HepG2 (cell line): ENCODE measurements around the gene ZNF488. TPM values are rescaled to one million over a fixed set of nuclear protein-coding genes. Genes with fewer than 3 reads are reported as not detected.

ENCODE experiments used
- ATAC-seq: fragments of 200-7000 bp; cut with Tn5 transposase; 3 replicates; pipeline ENCODE4 v1.9.1; 2020; ENCODE audit warnings: mild to moderate bottlenecking, moderate library complexity
- BruUV-seq: library from RNA; stranded (reverse); fragments of 400-500 nt; replicated peaks from 2 replicates; lab custom pipeline; 2021; lab: Mats Ljungman, UMichigan
- CTCF ChIA-PET: fragments of 300-600 bp; formaldehyde crosslinking; extraction: SDS; loops from one replicate; lab custom pipeline; 2021; ENCODE audit warnings: low total read pairs, inconsistent platforms, low intra/inter-chr PET ratio; lab: Yijun Ruan, JAX
- POLR2A ChIA-PET: fragments of 350-600 bp; sonication (Branson Sonifier 250); formaldehyde crosslinking; loops from one replicate; lab custom pipeline; 2020; ENCODE audit warnings: antibody characterized with exemption, inconsistent platforms; lab: Yijun Ruan, JAX
- DNase-seq: peaks from one replicate; pipeline ENCODE4 v3.0.0-alpha.2; 2015; ENCODE audit warnings: low spot score
- FAIRE-seq: peaks from 3 replicates; lab custom pipeline; 2011; peaks lifted over from hg19 to GRCh38; lab: Jason Lieb, UNC
- H2AFZ ChIP-seq: one replicate; pipeline ENCODE4 v1.6.1; 2011; ENCODE audit warnings: low read length, inconsistent platforms
- H3K27ac ChIP-seq: fragments of 300-600 bp; 3 replicates; pipeline ENCODE4 v1.8.0; 2011; ENCODE audit warnings: mixed run types, mild to moderate bottlenecking, mixed read lengths, low read length, inconsistent platforms; ENCODE audit not compliant: insufficient read depth; ENCODE audit errors: extremely low read length
- H3K27me3 ChIP-seq, 2 experiments: fragments of 200-600 bp in 1 of 2; 2 replicates in 1 of 2; 3 replicates in 1 of 2; pipeline versions ENCODE4 v1.6.0 to v1.8.0; 2011; ENCODE audit warnings: low read length in 2 of 2, mild to moderate bottlenecking in 2 of 2, moderate library complexity in 2 of 2, inconsistent platforms in 1 of 2; ENCODE audit not compliant: insufficient read depth in 2 of 2, control insufficient read depth in 1 of 2
- H3K36me3 ChIP-seq, 2 experiments: fragments of 200-600 bp in 1 of 2; replicated peaks in 1 of 2; 2 replicates in 1 of 2; 3 replicates in 1 of 2; pipeline versions ENCODE4 v1.5.1 to v1.8.0; 2011; ENCODE audit warnings: low read length in 2 of 2, inconsistent platforms in 1 of 2; ENCODE audit not compliant: insufficient read depth in 2 of 2, control insufficient read depth in 1 of 2
- H3K4me1 ChIP-seq: 2 replicates; pipeline ENCODE4 v1.5.1; 2012; ENCODE audit warnings: low read length, inconsistent platforms; ENCODE audit not compliant: insufficient read depth
- H3K4me2 ChIP-seq: 2 replicates; pipeline ENCODE4 v1.6.0; 2011; ENCODE audit warnings: low read depth, low read length, inconsistent platforms
- H3K4me3 ChIP-seq, 3 experiments: fragments of 200-600 bp in 1 of 3; sonication (generic), shearing (Covaris generic) in 1 of 3; replicated peaks in 1 of 3; 2 replicates each; pipeline ENCODE4 v1.5.1; 2011 to 2016; ENCODE audit warnings: low read length in 3 of 3, inconsistent platforms in 2 of 3, low read depth in 2 of 3, mild to moderate bottlenecking in 2 of 3, control low read depth in 1 of 3, mixed read lengths in 1 of 3; ENCODE audit not compliant: insufficient read depth in 1 of 3
- H3K79me2 ChIP-seq: one replicate; pipeline ENCODE4 v1.6.1; 2011; ENCODE audit warnings: low read length, inconsistent platforms; ENCODE audit not compliant: insufficient read depth
- H3K9ac ChIP-seq: 2 replicates; pipeline ENCODE4 v1.6.0; 2011; ENCODE audit warnings: mild to moderate bottlenecking, low read depth, low read length, inconsistent platforms; ENCODE audit not compliant: insufficient read depth
- H3K9me3 ChIP-seq: 2 replicates; pipeline ENCODE4 v1.5.1; 2012; ENCODE audit warnings: mild to moderate bottlenecking, low read length
- H4K20me1 ChIP-seq: 2 replicates; pipeline ENCODE4 v1.6.0; 2011; ENCODE audit warnings: inconsistent platforms, mild to moderate bottlenecking, low read length, moderate library complexity; ENCODE audit not compliant: insufficient read depth
- BRD4 ChIP-seq: sonication (generic); formaldehyde crosslinking; IDR thresholded peaks from 2 replicates; pipeline ENCODE4 v1.4.0; 2020; ENCODE audit warnings: missing genetic modification reagents
- DMAP1 ChIP-seq: IDR thresholded peaks from 2 replicates; pipeline ENCODE4 v1.6.1; 2016
- FOSL2 ChIP-seq: sonication (generic); formaldehyde crosslinking; IDR thresholded peaks from 2 replicates; pipeline ENCODE4 v1.4.0; 2020; ENCODE audit warnings: missing genetic modification reagents
- MBD4 ChIP-seq: IDR thresholded peaks from 2 replicates; pipeline ENCODE4 v1.6.1; 2012; ENCODE audit warnings: low read length, inconsistent platforms, borderline replicate concordance
- NFE2L1 ChIP-seq: sonication (generic); formaldehyde crosslinking; IDR thresholded peaks from 2 replicates; pipeline ENCODE4 v1.4.0; 2020; ENCODE audit warnings: missing genetic modification reagents, mild to moderate bottlenecking, borderline replicate concordance
- NFIC ChIP-seq: IDR thresholded peaks from 2 replicates; pipeline ENCODE4 v1.6.1; 2012; ENCODE audit warnings: mild to moderate bottlenecking, low read length, inconsistent platforms
- SMAD9 ChIP-seq: sonication (generic); formaldehyde crosslinking; IDR thresholded peaks from 2 replicates; pipeline ENCODE4 v1.5.1; 2020; ENCODE audit warnings: mild to moderate bottlenecking, missing genetic modification reagents
- ZNF143 ChIP-seq: sonication (generic); formaldehyde crosslinking; IDR thresholded peaks from 2 replicates; pipeline ENCODE4 v1.4.0; 2020; ENCODE audit warnings: missing genetic modification reagents
- ZNF337 ChIP-seq: sonication (generic); formaldehyde crosslinking; IDR thresholded peaks from 2 replicates; pipeline ENCODE4 v1.5.1; 2020; ENCODE audit warnings: missing genetic modification reagents, low read depth, mild to moderate bottlenecking, borderline replicate concordance
- ZNF382 ChIP-seq: sonication (generic); formaldehyde crosslinking; IDR thresholded peaks from 2 replicates; pipeline ENCODE4 v1.5.0; 2020; ENCODE audit warnings: missing genetic modification reagents, mild to moderate bottlenecking, borderline replicate concordance
- ZNF550 ChIP-seq: sonication (generic); formaldehyde crosslinking; IDR thresholded peaks from 2 replicates; pipeline ENCODE4 v1.4.0; 2020; ENCODE audit warnings: mild to moderate bottlenecking, missing genetic modification reagents, borderline replicate concordance
- ZNF678 ChIP-seq: sonication (generic); formaldehyde crosslinking; IDR thresholded peaks from 2 replicates; pipeline ENCODE4 v1.4.0; 2020; ENCODE audit warnings: mild to moderate bottlenecking, missing genetic modification reagents
- ZNF7 ChIP-seq: IDR thresholded peaks from 2 replicates; pipeline ENCODE4 v1.6.1; 2016; ENCODE audit warnings: missing biosample characterization, missing genetic modification reagents
- WGBS: methylation state at CpG from one replicate; pipeline ENCODE4 v1.1.6; 2017; ENCODE audit warnings: low lambda C conversion rate; 5-methylcytosine and 5-hydroxymethylcytosine counted together
- in situ Hi-C: cut with HindIII; loops from 2 replicates; pipeline ENCODE4 v1.10.0; 2017; ENCODE audit warnings: low pct_unique_long_range_greater_than_20kb; ENCODE audit not compliant: extremely low pct_ligation_motif_present
- intact Hi-C: fragments of 100-400 bp; cut with micrococcal nuclease; formaldehyde crosslinking; loops from one replicate; pipeline ENCODE4 v1.10.0; 2022; ENCODE audit not compliant: unreplicated experiment
- polyA plus RNA-seq, 8 experiments: library from polyadenylated mRNA; depleted of rRNA in 3 of 8; stranded (reverse) in 7 of 8; unstranded in 1 of 8; fragments of >200 nt; fragmentation: Illumina TruSeq in 4 of 8; extraction: Trizol in 4 of 8; gene quantifications; 2 replicates each; pipeline versions ENCODE4 v1.2.1 to v1.2.3, GENCODE V29; 2011 to 2016; ENCODE audit warnings: low read depth in 4 of 8, missing spikeins in 1 of 8, mixed read lengths in 1 of 8; ENCODE audit not compliant: insufficient read depth in 1 of 8
- total RNA-seq, 5 experiments: library from RNA; depleted of rRNA; stranded (reverse); fragments of >200 nt; fragmentation: Illumina TruSeq; extraction: Trizol; gene quantifications; 2 replicates each; pipeline ENCODE4 v1.2.3, GENCODE V29; 2016; ENCODE audit warnings: low read depth in 1 of 5
- TF ChIP-seq, protein P1 (sequence below): sonication (generic); formaldehyde crosslinking; IDR thresholded peaks from 2 replicates; pipeline ENCODE4 v1.8.0; 2022; ENCODE audit warnings: missing genetic modification reagents, mild to moderate bottlenecking, borderline replicate concordance
- TF ChIP-seq, protein P2 (sequence below): IDR thresholded peaks from 2 replicates; pipeline ENCODE4 v1.6.1; 2016; ENCODE audit warnings: mild to moderate bottlenecking, missing biosample characterization, missing genetic modification reagents
- TF ChIP-seq, protein P3 (sequence below): IDR thresholded peaks from 2 replicates; pipeline ENCODE4 v1.6.1; 2016; ENCODE audit warnings: missing compliant biosample characterization, missing genetic modification reagents, borderline replicate concordance
- TF ChIP-seq, protein P4 (sequence below): sonication (generic); formaldehyde crosslinking; IDR thresholded peaks from 2 replicates; pipeline ENCODE4 v1.5.0; 2020; ENCODE audit warnings: missing genetic modification reagents

ZNF488 gene
- total and polyA plus RNA-seq, 2 of the 13 experiments (the other 11 are each of a cell fraction or from before 2014, with no cell fraction given), result 0.13 to 0.15 TPM

DNA sequence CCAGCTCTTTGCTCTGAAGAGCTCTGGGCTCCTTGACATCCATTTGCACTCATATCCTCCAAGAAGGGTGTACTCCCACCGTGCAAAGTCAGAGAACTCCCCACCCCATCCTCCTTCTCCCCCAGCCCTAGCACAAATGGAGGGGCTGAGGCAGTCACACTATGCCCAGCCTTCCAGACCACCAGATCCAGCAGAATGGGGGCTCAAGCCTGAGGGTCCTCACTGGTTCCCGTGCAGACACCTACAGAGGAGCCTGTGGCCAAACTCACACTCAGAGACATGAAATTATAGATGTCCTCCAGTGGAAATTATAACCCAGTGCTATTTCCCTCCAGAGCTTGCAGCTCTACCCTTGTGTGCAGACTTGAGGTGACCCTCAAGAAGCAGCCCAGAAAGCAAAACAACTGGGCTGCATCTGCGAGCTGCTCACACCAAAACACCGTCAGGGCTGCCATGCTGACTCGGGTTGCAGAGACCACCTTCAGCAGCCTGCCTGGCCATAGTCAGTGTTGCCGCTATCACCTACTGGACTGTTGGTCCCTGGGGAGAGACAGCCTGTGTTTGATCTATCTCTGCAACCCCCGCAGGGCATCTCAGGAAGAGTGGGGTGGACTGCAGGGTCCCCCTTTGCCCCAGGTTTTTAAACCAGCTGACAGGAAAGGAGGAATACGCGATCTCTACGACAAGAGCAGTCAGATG is 7.4 kb downstream of the ZNF488 start (continued):
- TF ChIP-seq, protein P1, sequence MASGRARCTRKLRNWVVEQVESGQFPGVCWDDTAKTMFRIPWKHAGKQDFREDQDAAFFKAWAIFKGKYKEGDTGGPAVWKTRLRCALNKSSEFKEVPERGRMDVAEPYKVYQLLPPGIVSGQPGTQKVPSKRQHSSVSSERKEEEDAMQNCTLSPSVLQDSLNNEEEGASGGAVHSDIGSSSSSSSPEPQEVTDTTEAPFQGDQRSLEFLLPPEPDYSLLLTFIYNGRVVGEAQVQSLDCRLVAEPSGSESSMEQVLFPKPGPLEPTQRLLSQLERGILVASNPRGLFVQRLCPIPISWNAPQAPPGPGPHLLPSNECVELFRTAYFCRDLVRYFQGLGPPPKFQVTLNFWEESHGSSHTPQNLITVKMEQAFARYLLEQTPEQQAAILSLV (CRISPR knock-in tag), result no peak
- TF ChIP-seq BRD4 (CRISPR knock-in tag) (no peak), DMAP1 (CRISPR knock-in tag) (no peak), ZNF7 (CRISPR knock-in tag) (no peak), ZNF143 (no peak), SMAD9 (CRISPR knock-in tag) (no peak)
- TF ChIP-seq, protein P2, sequence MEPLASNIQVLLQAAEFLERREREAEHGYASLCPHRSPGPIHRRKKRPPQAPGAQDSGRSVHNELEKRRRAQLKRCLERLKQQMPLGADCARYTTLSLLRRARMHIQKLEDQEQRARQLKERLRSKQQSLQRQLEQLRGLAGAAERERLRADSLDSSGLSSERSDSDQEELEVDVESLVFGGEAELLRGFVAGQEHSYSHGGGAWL (CRISPR knock-in tag), result no peak

DNA sequence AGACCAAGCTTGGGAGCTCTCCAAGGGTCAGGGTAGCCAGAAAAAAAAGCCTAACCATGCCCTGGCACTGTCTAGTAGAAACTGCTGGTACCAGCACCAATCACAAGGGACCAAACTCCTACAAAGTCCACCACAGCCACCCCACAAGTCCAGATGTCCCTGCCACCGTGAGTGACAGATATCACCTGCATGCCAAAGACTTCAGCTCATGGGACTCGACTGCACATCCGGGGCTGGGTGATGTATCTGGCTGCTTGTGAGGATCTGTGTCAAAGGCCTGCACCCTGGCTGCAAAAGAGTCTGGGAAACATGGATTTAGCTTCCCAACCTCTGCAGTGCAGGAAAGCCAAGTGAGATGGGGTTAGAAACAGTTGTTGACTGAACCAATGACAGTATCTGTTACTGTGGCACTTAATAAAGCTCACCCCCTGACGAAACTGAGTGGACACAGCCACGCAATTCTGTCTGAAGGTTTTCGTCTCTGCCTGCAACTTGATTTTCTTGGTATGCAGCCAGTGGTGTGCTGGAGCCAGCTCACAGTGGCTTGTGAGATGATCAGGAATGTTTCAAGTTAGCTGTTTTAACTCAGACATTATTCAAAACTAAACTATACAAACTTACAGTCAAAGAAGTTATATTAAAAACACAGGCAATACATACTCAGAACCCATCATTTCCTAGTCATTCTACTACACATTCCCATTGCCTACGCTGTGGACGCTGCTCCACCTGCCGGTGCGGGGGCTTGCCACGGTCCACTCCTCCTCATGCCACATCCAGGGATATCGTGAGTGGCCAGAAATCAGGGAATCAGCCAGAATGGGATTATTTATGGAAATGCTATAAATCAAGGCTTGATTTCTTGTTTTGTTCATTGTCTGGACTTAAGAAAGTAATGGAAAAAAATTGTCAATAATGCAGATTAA is 9.2 kb downstream of the ZNF488 start:
- POLR2A ChIA-PET, result no interaction called here
- DNase-seq (no peak), FAIRE-seq (no peak), ATAC-seq (no peak)
- 58% methylated on average over 8 of the region's 12 CpGs for WGBS
- Histone ChIP-seq H3K4me3 (no peak overlapping the region), H3K79me2 (no peaks in the 10 kb centered on the region), H3K4me2 (no peak overlapping the region), H3K9me3 (no peaks in the 10 kb centered on the region), H3K9ac (no peak overlapping the region), H2AFZ (no peak overlapping the region), H3K27me3 (peaks cover under 1 to 2% of the 10 kb centered on the region in 2 experiments; a peak in 2 of 5 replicates), H3K36me3 (no peaks in the 10 kb centered on the region), H3K4me1 (peaks cover 2% of the 10 kb centered on the region; the same call in 1 of the 2 replicates), H3K27ac (no peak overlapping the region), H4K20me1 (no peaks in the 10 kb centered on the region)
- CTCF ChIA-PET, result no interaction called here
- in situ Hi-C loops (no loop called here), intact Hi-C loops (no loop called here)
- no peak for TF ChIP-seq ZNF143
- TF ChIP-seq, protein P3, sequence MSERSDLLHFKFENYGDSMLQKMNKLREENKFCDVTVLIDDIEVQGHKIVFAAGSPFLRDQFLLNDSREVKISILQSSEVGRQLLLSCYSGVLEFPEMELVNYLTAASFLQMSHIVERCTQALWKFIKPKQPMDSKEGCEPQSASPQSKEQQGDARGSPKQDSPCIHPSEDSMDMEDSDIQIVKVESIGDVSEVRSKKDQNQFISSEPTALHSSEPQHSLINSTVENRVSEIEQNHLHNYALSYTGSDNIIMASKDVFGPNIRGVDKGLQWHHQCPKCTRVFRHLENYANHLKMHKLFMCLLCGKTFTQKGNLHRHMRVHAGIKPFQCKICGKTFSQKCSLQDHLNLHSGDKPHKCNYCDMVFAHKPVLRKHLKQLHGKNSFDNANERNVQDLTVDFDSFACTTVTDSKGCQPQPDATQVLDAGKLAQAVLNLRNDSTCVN, result no peak
- TF ChIP-seq ZNF550 (CRISPR knock-in tag), result no peak
- TF ChIP-seq MBD4, result no peak
- no peak for TF ChIP-seq FOSL2 (CRISPR knock-in tag)
- TF ChIP-seq, protein P4, sequence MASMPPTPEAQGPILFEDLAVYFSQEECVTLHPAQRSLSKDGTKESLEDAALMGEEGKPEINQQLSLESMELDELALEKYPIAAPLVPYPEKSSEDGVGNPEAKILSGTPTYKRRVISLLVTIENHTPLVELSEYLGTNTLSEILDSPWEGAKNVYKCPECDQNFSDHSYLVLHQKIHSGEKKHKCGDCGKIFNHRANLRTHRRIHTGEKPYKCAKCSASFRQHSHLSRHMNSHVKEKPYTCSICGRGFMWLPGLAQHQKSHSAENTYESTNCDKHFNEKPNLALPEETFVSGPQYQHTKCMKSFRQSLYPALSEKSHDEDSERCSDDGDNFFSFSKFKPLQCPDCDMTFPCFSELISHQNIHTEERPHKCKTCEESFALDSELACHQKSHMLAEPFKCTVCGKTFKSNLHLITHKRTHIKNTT (CRISPR knock-in tag), result no peak
- no peak for TF ChIP-seq ZNF678 (CRISPR knock-in tag)
- TF ChIP-seq NFE2L1 (CRISPR knock-in tag), result no peak
- no peak for TF ChIP-seq NFIC
- no peak for TF ChIP-seq ZNF382 (CRISPR knock-in tag)
- no peak for TF ChIP-seq ZNF337 (CRISPR knock-in tag)
- no TSS peak for BruUV-seq
